ENCODE data around the gene RHOXF1. TPM values are rescaled to one million over a fixed set of nuclear protein-coding genes. Genes with fewer than 3 reads are reported as not detected.
"Not testable (repeated sequence)": the region's sequence is repeated elsewhere in the genome, so short reads cannot be mapped to it uniquely, and the experiment has no call there.

RHOXF1 gene
- total and polyA plus RNA-seq, 4 donors, result 0.50 to 5.2 (median 3.3) TPM; not detected in 1

- no peak for DNase-seq (ENCODE audit: low read depth in 4 of 6, low spot score in 6 of 6)
- Histone ChIP-seq H3K27ac (ENCODE audit: low read depth, low read length) (no peak overlapping the region), H3K36me3 (ENCODE audit: control insufficient read depth, insufficient read depth, low read length) (no peaks in the 10 kb centered on the region), H3K4me3 (ENCODE audit: low read depth, low read length) (no peak overlapping the region), H3K9me3 (ENCODE audit: control insufficient read depth, insufficient read depth, low read length) (no peaks in the 10 kb centered on the region), H3K27me3 (ENCODE audit: control insufficient read depth, insufficient read depth, low read length) (no peaks in the 10 kb centered on the region), H3K4me1 (ENCODE audit: control insufficient read depth, insufficient read depth, low read length) (no peaks in the 10 kb centered on the region)
- 80% methylated on average over 1 of the region's 3 CpGs for WGBS (ENCODE audit: insufficient coverage)
Measured at GRCh38 chrX:120137439-120137838, 21.7 kb upstream of the RHOXF1 start.

- no peaks in the 10 kb centered on the region for H3K4me1 ChIP-seq (ENCODE audit: control insufficient read depth, insufficient read depth, low read length)
- no peak overlapping the region for H3K27ac ChIP-seq (ENCODE audit: low read depth, low read length)
- 45% methylated on average over 3 of the region's 3 CpGs for WGBS (ENCODE audit: insufficient coverage)
- H3K9me3 ChIP-seq (ENCODE audit: control insufficient read depth, insufficient read depth, low read length), result no peaks in the 10 kb centered on the region
- no peak for DNase-seq (ENCODE audit: low read depth in 4 of 6, low spot score in 6 of 6)
- H3K4me3 ChIP-seq (ENCODE audit: low read depth, low read length), result no peak overlapping the region
- no peaks in the 10 kb centered on the region for H3K27me3 ChIP-seq (ENCODE audit: control insufficient read depth, insufficient read depth, low read length)
- no peaks in the 10 kb centered on the region for H3K36me3 ChIP-seq (ENCODE audit: control insufficient read depth, insufficient read depth, low read length)
Measured at GRCh38 chrX:120136840-120137239, 21.1 kb upstream of the RHOXF1 start.

GRCh38 chrX:120136128-120136527 lies 20.4 kb upstream of the RHOXF1 start:
- Histone ChIP-seq H3K4me3 (ENCODE audit: low read depth, low read length) (no peak overlapping the region), H3K4me1 (ENCODE audit: control insufficient read depth, insufficient read depth, low read length) (no peaks in the 10 kb centered on the region), H3K27me3 (ENCODE audit: control insufficient read depth, insufficient read depth, low read length) (no peaks in the 10 kb centered on the region), H3K9me3 (ENCODE audit: control insufficient read depth, insufficient read depth, low read length) (no peaks in the 10 kb centered on the region), H3K36me3 (ENCODE audit: control insufficient read depth, insufficient read depth, low read length) (no peaks in the 10 kb centered on the region), H3K27ac (ENCODE audit: low read depth, low read length) (no peak overlapping the region)
- no peak for DNase-seq (ENCODE audit: low read depth in 4 of 6, low spot score in 6 of 6)
- WGBS (ENCODE audit: insufficient coverage), result 67% methylated on average over 5 of the region's 6 CpGs

- H3K27me3 ChIP-seq (ENCODE audit: control insufficient read depth, insufficient read depth, low read length); H3K27ac ChIP-seq (ENCODE audit: low read depth, low read length); H3K9me3 ChIP-seq (ENCODE audit: control insufficient read depth, insufficient read depth, low read length); H3K4me3 ChIP-seq (ENCODE audit: low read depth, low read length); H3K36me3 ChIP-seq (ENCODE audit: control insufficient read depth, insufficient read depth, low read length); DNase-seq (ENCODE audit: low read depth in 4 of 6, low spot score in 6 of 6); H3K4me1 ChIP-seq (ENCODE audit: control insufficient read depth, insufficient read depth, low read length): not testable (repeated sequence)
- 64% methylated on average over 4 of the region's 5 CpGs for WGBS (ENCODE audit: insufficient coverage)
Measured at GRCh38 chrX:120128306-120128846, 12.7 kb upstream of the RHOXF1 start.

GRCh38 chrX:120125444-120125843 lies 9.7 kb upstream of the RHOXF1 start:
- Histone ChIP-seq H3K36me3 (ENCODE audit: control insufficient read depth, insufficient read depth, low read length) (no peaks in the 10 kb centered on the region), H3K27me3 (ENCODE audit: control insufficient read depth, insufficient read depth, low read length) (no peaks in the 10 kb centered on the region), H3K9me3 (ENCODE audit: control insufficient read depth, insufficient read depth, low read length) (no peaks in the 10 kb centered on the region), H3K4me3 (ENCODE audit: low read depth, low read length) (no peak overlapping the region), H3K27ac (ENCODE audit: low read depth, low read length) (no peak overlapping the region), H3K4me1 (ENCODE audit: control insufficient read depth, insufficient read depth, low read length) (no peaks in the 10 kb centered on the region)
- DNase-seq (ENCODE audit: low read depth in 4 of 6, low spot score in 6 of 6), result no peak
- 79% methylated on average over 3 of the region's 3 CpGs for WGBS (ENCODE audit: insufficient coverage)

GRCh38 chrX:120120223-120120622 lies 4.5 kb upstream of the RHOXF1 start:
- Histone ChIP-seq H3K9me3 (ENCODE audit: control insufficient read depth, insufficient read depth, low read length) (no peaks in the 10 kb centered on the region), H3K4me1 (ENCODE audit: control insufficient read depth, insufficient read depth, low read length) (no peaks in the 10 kb centered on the region), H3K4me3 (ENCODE audit: low read depth, low read length) (no peak overlapping the region), H3K27me3 (ENCODE audit: control insufficient read depth, insufficient read depth, low read length) (no peaks in the 10 kb centered on the region), H3K36me3 (ENCODE audit: control insufficient read depth, insufficient read depth, low read length) (peaks cover 5% of the 10 kb centered on the region), H3K27ac (ENCODE audit: low read depth, low read length) (no peak overlapping the region)
- WGBS (ENCODE audit: insufficient coverage), result 83% methylated on average over 12 of the region's 12 CpGs
- no peak for DNase-seq (ENCODE audit: low read depth in 4 of 6, low spot score in 6 of 6)

GRCh38 chrX:120111611-120112010 lies 4.1 kb downstream of the RHOXF1 start:
- peaks cover 5% of the 10 kb centered on the region for H3K36me3 ChIP-seq (ENCODE audit: control insufficient read depth, insufficient read depth, low read length)
- no peak overlapping the region for H3K4me3 ChIP-seq (ENCODE audit: low read depth, low read length)
- DNase-seq (ENCODE audit: low read depth in 4 of 6, low spot score in 6 of 6), result no peak
- H3K4me1 ChIP-seq (ENCODE audit: control insufficient read depth, insufficient read depth, low read length), result no peaks in the 10 kb centered on the region
- H3K27ac ChIP-seq (ENCODE audit: low read depth, low read length), result no peak overlapping the region
- no peaks in the 10 kb centered on the region for H3K27me3 ChIP-seq (ENCODE audit: control insufficient read depth, insufficient read depth, low read length)
- no peaks in the 10 kb centered on the region for H3K9me3 ChIP-seq (ENCODE audit: control insufficient read depth, insufficient read depth, low read length)

- Histone ChIP-seq H3K4me3 (ENCODE audit: low read depth, low read length) (no peak overlapping the region), H3K27me3 (ENCODE audit: control insufficient read depth, insufficient read depth, low read length) (no peaks in the 10 kb centered on the region), H3K9me3 (ENCODE audit: control insufficient read depth, insufficient read depth, low read length) (no peaks in the 10 kb centered on the region), H3K36me3 (ENCODE audit: control insufficient read depth, insufficient read depth, low read length) (no peaks in the 10 kb centered on the region), H3K27ac (ENCODE audit: low read depth, low read length) (no peak overlapping the region), H3K4me1 (ENCODE audit: control insufficient read depth, insufficient read depth, low read length) (no peaks in the 10 kb centered on the region)
- WGBS (ENCODE audit: insufficient coverage), result no CpG with 5 or more reads among the region's 1 CpG
- DNase-seq (ENCODE audit: low read depth in 4 of 6, low spot score in 6 of 6), result no peak
Measured at GRCh38 chrX:120109378-120109777, 6.3 kb downstream of the RHOXF1 start.

- not testable (repeated sequence) for DNase-seq (ENCODE audit: low read depth in 4 of 6, low spot score in 6 of 6); H3K9me3 ChIP-seq (ENCODE audit: control insufficient read depth, insufficient read depth, low read length); H3K27me3 ChIP-seq (ENCODE audit: control insufficient read depth, insufficient read depth, low read length); H3K27ac ChIP-seq (ENCODE audit: low read depth, low read length); H3K36me3 ChIP-seq (ENCODE audit: control insufficient read depth, insufficient read depth, low read length); H3K4me1 ChIP-seq (ENCODE audit: control insufficient read depth, insufficient read depth, low read length); H3K4me3 ChIP-seq (ENCODE audit: low read depth, low read length)
- WGBS (ENCODE audit: insufficient coverage), result 88% methylated on average over 1 of the region's 2 CpGs
Measured at GRCh38 chrX:120104707-120105106, 11.0 kb downstream of the RHOXF1 start.

GRCh38 chrX:120101057-120101456 lies 14.7 kb downstream of the RHOXF1 start:
- not testable (repeated sequence) for H3K4me1 ChIP-seq (ENCODE audit: control insufficient read depth, insufficient read depth, low read length); H3K36me3 ChIP-seq (ENCODE audit: control insufficient read depth, insufficient read depth, low read length); H3K27ac ChIP-seq (ENCODE audit: low read depth, low read length); H3K27me3 ChIP-seq (ENCODE audit: control insufficient read depth, insufficient read depth, low read length); DNase-seq (ENCODE audit: low read depth in 4 of 6, low spot score in 6 of 6); H3K9me3 ChIP-seq (ENCODE audit: control insufficient read depth, insufficient read depth, low read length); H3K4me3 ChIP-seq (ENCODE audit: low read depth, low read length)
- 73% methylated on average over 1 of the region's 2 CpGs for WGBS (ENCODE audit: insufficient coverage)

Data from spinal cord (tissue), 10 donors.